ENCODE data around the gene TTC5. TPM values are rescaled to one million over a fixed set of nuclear protein-coding genes. Genes with fewer than 3 reads are reported as not detected.
"Not testable (repeated sequence)": the region's sequence is repeated elsewhere in the genome, so short reads cannot be mapped to it uniquely, and the experiment has no call there.

TTC5 gene
- total and polyA plus RNA-seq, 2 donors (not counting 1 experiment from before 2014, with no cell fraction given), result 8.2 to 37.5 TPM

DNA sequence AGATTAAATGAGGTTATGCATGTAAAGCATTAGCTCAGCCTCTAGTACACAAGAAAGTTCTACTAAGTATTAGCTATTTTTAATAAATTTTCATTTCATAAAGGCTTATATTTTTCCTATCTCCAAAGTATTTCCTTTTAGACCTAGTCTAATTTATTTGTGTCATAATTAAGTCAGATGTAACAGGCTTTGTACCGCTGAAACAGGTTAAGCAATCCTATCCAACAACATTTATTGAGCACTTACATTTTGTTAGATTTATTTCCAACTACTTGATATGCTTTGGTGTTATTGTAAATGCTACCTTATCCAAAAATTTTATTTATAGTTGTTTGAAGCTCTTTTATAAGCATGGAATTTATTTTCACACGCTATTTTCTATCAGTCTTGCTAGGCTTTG is 35.9 kb upstream of the TTC5 start:
- no peak for DNase-seq
- Mint-ChIP-seq H3K4me1 (peaks cover 15% of the 10 kb centered on the region), H3K9me3 (ENCODE audit: insufficient read depth) (no peaks in the 10 kb centered on the region), H3K4me3 (no peak overlapping the region), H3K27ac (no peak overlapping the region), H3K27me3 (no peaks in the 10 kb centered on the region)
- ATAC-seq (ENCODE audit: low read depth), result no peak
- no peaks in the 10 kb centered on the region for H3K27me3 ChIP-seq (replicated peaks in 1 of 4; ENCODE audit: control extremely low read depth in 1 of 4, control insufficient read depth in 3 of 4, insufficient read depth in 4 of 4, low read length in 3 of 4)
- H3K9ac ChIP-seq (ENCODE audit: low read length), result no peak overlapping the region
- intact Hi-C loops (cut with micrococcal nuclease), result loop anchor here (1.0 to 5.0 kb wide), 4 partner anchors 14 to 761 kb away; partner anchors contain the start of genes PNP and TMEM253
- H2AFZ ChIP-seq (ENCODE audit: insufficient read depth, low read depth, low read length, poor library complexity, severe bottlenecking), result no peak overlapping the region
- H4K20me1 ChIP-seq (ENCODE audit: control insufficient read depth, insufficient read depth, low read length, poor library complexity, severe bottlenecking), result no peaks in the 10 kb centered on the region
- TF ChIP-seq EZH2 (IDR thresholded peaks at IDR 0.05; ENCODE audit: borderline replicate concordance, insufficient read depth, low read depth, low read length, poor library complexity, severe bottlenecking) (no peak), CTCF (IDR thresholded peaks at IDR 0.05) (no peak)
- no peaks in the 10 kb centered on the region for H3K79me2 ChIP-seq (ENCODE audit: control insufficient read depth, insufficient read depth, low read length)
- peak overlapping the region; percentile 70 for H3K4me2 ChIP-seq (replicated peaks; ENCODE audit: low read depth, low read length, poor library complexity, severe bottlenecking)
- ChIA-PET POLR2A (interaction anchor here (0.7 to 3.1 kb wide), 3 partner anchors 8 to 1582 kb away, joined by 5 to 19 read pairs (median 6); partner anchors contain the start of genes CCNB1IP1 and RNASE4), CTCF (interaction anchor here (0.9 to 5.5 kb wide), 7 partner anchors 8 to 340 kb away, joined by 3 to 88 read pairs (median 4); partner anchors contain the start of genes APEX1, CCNB1IP1 and OSGEP)
- H3K36me3 ChIP-seq (replicated peaks in 1 of 2; ENCODE audit: control extremely low read depth in 1 of 2, control insufficient read depth in 1 of 2, extremely low read depth in 1 of 2, insufficient read depth in 2 of 2, low read length in 1 of 2), result peaks cover 1% of the 10 kb centered on the region in 2 experiments
- H3K4me3 ChIP-seq (ENCODE audit: control extremely low read depth in 1 of 5, extremely low read depth in 1 of 5, insufficient read depth in 1 of 5, low read depth in 2 of 5, low read length in 4 of 5), result no peak overlapping the region
- WGBS (ENCODE audit: insufficient coverage), result no CpG with 5 or more reads among the region's 2 CpGs
- H3K4me1 ChIP-seq (ENCODE audit: control insufficient read depth in 2 of 2, insufficient read depth in 2 of 2, low read length in 2 of 2), result peaks cover 6 to 10% of the 10 kb centered on the region in 2 donors
- no peak overlapping the region for H3K27ac ChIP-seq (ENCODE audit: low read length in 2 of 2)
- peaks cover 0 to 3% (median 2%) of the 10 kb centered on the region in 3 donors for H3K9me3 ChIP-seq (ENCODE audit: control extremely low read depth in 1 of 3, control insufficient read depth in 2 of 3, insufficient read depth in 1 of 3, low read length in 2 of 3)

GRCh38 chr14:20341032-20341431 is 35.3 kb upstream of the TTC5 start:
- H3K27ac Mint-ChIP-seq; H3K4me3 ChIP-seq (ENCODE audit: control extremely low read depth in 1 of 5, extremely low read depth in 1 of 5, insufficient read depth in 1 of 5, low read depth in 2 of 5, low read length in 4 of 5); H3K27ac ChIP-seq (ENCODE audit: low read length in 2 of 2); H3K9ac ChIP-seq (ENCODE audit: low read length); H3K4me2 ChIP-seq (replicated peaks; ENCODE audit: low read depth, low read length, poor library complexity, severe bottlenecking); H2AFZ ChIP-seq (ENCODE audit: insufficient read depth, low read depth, low read length, poor library complexity, severe bottlenecking); H3K9me3 ChIP-seq (ENCODE audit: control extremely low read depth in 1 of 3, control insufficient read depth in 2 of 3, insufficient read depth in 1 of 3, low read length in 2 of 3); DNase-seq; H3K79me2 ChIP-seq (ENCODE audit: control insufficient read depth, insufficient read depth, low read length); H3K27me3 Mint-ChIP-seq; H3K36me3 ChIP-seq (replicated peaks in 1 of 2; ENCODE audit: control extremely low read depth in 1 of 2, control insufficient read depth in 1 of 2, extremely low read depth in 1 of 2, insufficient read depth in 2 of 2, low read length in 1 of 2); ATAC-seq (ENCODE audit: low read depth); H3K9me3 Mint-ChIP-seq (ENCODE audit: insufficient read depth); H3K27me3 ChIP-seq (replicated peaks in 1 of 4; ENCODE audit: control extremely low read depth in 1 of 4, control insufficient read depth in 3 of 4, insufficient read depth in 4 of 4, low read length in 3 of 4); H4K20me1 ChIP-seq (ENCODE audit: control insufficient read depth, insufficient read depth, low read length, poor library complexity, severe bottlenecking): not testable (repeated sequence)
- peaks cover 15% of the 10 kb centered on the region for H3K4me1 Mint-ChIP-seq
- CTCF ChIA-PET, result interaction anchor here (0.9 to 5.5 kb wide), 6 partner anchors 8 to 272 kb away, joined by 3 to 88 read pairs (median 14); partner anchors contain the start of genes APEX1, CCNB1IP1 and OSGEP
- intact Hi-C loops (cut with micrococcal nuclease), result loop anchor here (5.0 kb wide), 2 partner anchors 321 to 761 kb away; partner anchors contain the start of gene TMEM253
- 100% methylated on average over 1 of the region's 4 CpGs for WGBS (ENCODE audit: insufficient coverage)
- H3K4me1 ChIP-seq (ENCODE audit: control insufficient read depth in 2 of 2, insufficient read depth in 2 of 2, low read length in 2 of 2), result peaks cover 6 to 10% of the 10 kb centered on the region in 2 donors
- peak overlapping the region; percentile 52 for H3K4me3 Mint-ChIP-seq
- POLR2A ChIA-PET, result interaction anchor here (3.1 kb wide), 1 partner anchor 8 kb away, joined by 19 read pairs; the partner anchor contains the start of gene CCNB1IP1
